ENCODE results near the gene ERMAP.

DNA sequence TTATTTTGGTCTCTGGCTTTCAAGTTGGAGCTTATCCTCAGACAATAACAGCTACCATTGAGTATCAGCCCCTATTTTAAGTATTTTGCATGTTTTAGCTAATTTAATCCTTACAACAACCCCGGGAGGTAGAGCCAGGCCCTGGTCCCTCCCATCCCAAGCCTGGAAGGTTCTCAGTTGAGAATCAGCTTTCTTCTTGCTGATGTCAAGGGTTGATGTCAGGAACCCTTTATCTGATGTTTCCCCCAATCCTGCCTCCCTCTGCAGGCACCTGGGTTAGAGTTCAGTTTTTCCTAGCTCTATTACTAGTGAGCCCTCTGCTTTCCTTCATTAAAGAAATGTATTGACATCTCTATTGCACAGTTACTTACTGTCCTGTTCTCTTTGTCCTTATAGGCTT, 3.9 kb downstream of the ERMAP start:
- no peak for TF ChIP-seq POLR2AphosphoS5 (IDR thresholded peaks at IDR 0.05; ENCODE audit: low read depth, low read length)
- no peak for TF ChIP-seq POLR2A (IDR thresholded peaks at IDR 0.05; ENCODE audit: low read depth, low read length)
